HepG2 (cell line): ENCODE measurements around the gene FXYD1. TPM values are rescaled to one million over a fixed set of nuclear protein-coding genes. Genes with fewer than 3 reads are reported as not detected.

Source experiments
- ATAC-seq: fragments of 200-7000 bp; cut with Tn5 transposase; 3 replicates; pipeline ENCODE4 v1.9.1; 2020; ENCODE audit warnings: mild to moderate bottlenecking, moderate library complexity
- BruUV-seq: library from RNA; stranded (reverse); fragments of 400-500 nt; replicated peaks from 2 replicates; lab custom pipeline; 2021; lab: Mats Ljungman, UMichigan
- CTCF ChIA-PET: fragments of 300-600 bp; formaldehyde crosslinking; extraction: SDS; loops from one replicate; lab custom pipeline; 2021; ENCODE audit warnings: low total read pairs, inconsistent platforms, low intra/inter-chr PET ratio; lab: Yijun Ruan, JAX
- POLR2A ChIA-PET: fragments of 350-600 bp; sonication (Branson Sonifier 250); formaldehyde crosslinking; loops from one replicate; lab custom pipeline; 2020; ENCODE audit warnings: antibody characterized with exemption, inconsistent platforms; lab: Yijun Ruan, JAX
- DNase-seq: peaks from one replicate; pipeline ENCODE4 v3.0.0-alpha.2; 2015; ENCODE audit warnings: low spot score
- FAIRE-seq: peaks from 3 replicates; lab custom pipeline; 2011; peaks lifted over from hg19 to GRCh38; lab: Jason Lieb, UNC
- H2AFZ ChIP-seq: one replicate; pipeline ENCODE4 v1.6.1; 2011; ENCODE audit warnings: low read length, inconsistent platforms
- H3K27ac ChIP-seq: fragments of 300-600 bp; 3 replicates; pipeline ENCODE4 v1.8.0; 2011; ENCODE audit warnings: mixed run types, mild to moderate bottlenecking, mixed read lengths, low read length, inconsistent platforms; ENCODE audit not compliant: insufficient read depth; ENCODE audit errors: extremely low read length
- H3K27me3 ChIP-seq, 2 experiments: fragments of 200-600 bp in 1 of 2; 2 replicates in 1 of 2; 3 replicates in 1 of 2; pipeline versions ENCODE4 v1.6.0 to v1.8.0; 2011; ENCODE audit warnings: low read length in 2 of 2, mild to moderate bottlenecking in 2 of 2, moderate library complexity in 2 of 2, inconsistent platforms in 1 of 2; ENCODE audit not compliant: insufficient read depth in 2 of 2, control insufficient read depth in 1 of 2
- H3K36me3 ChIP-seq, 2 experiments: fragments of 200-600 bp in 1 of 2; replicated peaks in 1 of 2; 2 replicates in 1 of 2; 3 replicates in 1 of 2; pipeline versions ENCODE4 v1.5.1 to v1.8.0; 2011; ENCODE audit warnings: low read length in 2 of 2, inconsistent platforms in 1 of 2; ENCODE audit not compliant: insufficient read depth in 2 of 2, control insufficient read depth in 1 of 2
- H3K4me1 ChIP-seq: 2 replicates; pipeline ENCODE4 v1.5.1; 2012; ENCODE audit warnings: low read length, inconsistent platforms; ENCODE audit not compliant: insufficient read depth
- H3K4me2 ChIP-seq: 2 replicates; pipeline ENCODE4 v1.6.0; 2011; ENCODE audit warnings: low read depth, low read length, inconsistent platforms
- H3K4me3 ChIP-seq, 3 experiments: fragments of 200-600 bp in 1 of 3; sonication (generic), shearing (Covaris generic) in 1 of 3; replicated peaks in 1 of 3; 2 replicates each; pipeline ENCODE4 v1.5.1; 2011 to 2016; ENCODE audit warnings: low read length in 3 of 3, inconsistent platforms in 2 of 3, low read depth in 2 of 3, mild to moderate bottlenecking in 2 of 3, control low read depth in 1 of 3, mixed read lengths in 1 of 3; ENCODE audit not compliant: insufficient read depth in 1 of 3
- H3K79me2 ChIP-seq: one replicate; pipeline ENCODE4 v1.6.1; 2011; ENCODE audit warnings: low read length, inconsistent platforms; ENCODE audit not compliant: insufficient read depth
- H3K9ac ChIP-seq: 2 replicates; pipeline ENCODE4 v1.6.0; 2011; ENCODE audit warnings: mild to moderate bottlenecking, low read depth, low read length, inconsistent platforms; ENCODE audit not compliant: insufficient read depth
- H3K9me3 ChIP-seq: 2 replicates; pipeline ENCODE4 v1.5.1; 2012; ENCODE audit warnings: mild to moderate bottlenecking, low read length
- H4K20me1 ChIP-seq: 2 replicates; pipeline ENCODE4 v1.6.0; 2011; ENCODE audit warnings: inconsistent platforms, mild to moderate bottlenecking, low read length, moderate library complexity; ENCODE audit not compliant: insufficient read depth
- BRCA1 ChIP-seq: sonication (generic); formaldehyde crosslinking; IDR thresholded peaks from 2 replicates; pipeline ENCODE4 v1.4.0; 2020; ENCODE audit warnings: missing genetic modification reagents
- RAD21 ChIP-seq: fragments of 450-650 bp; formaldehyde crosslinking; IDR thresholded peaks from 2 replicates; pipeline ENCODE4 v1.5.0; 2020; ENCODE audit warnings: mild to moderate bottlenecking
- ZNF441 ChIP-seq: sonication (generic); formaldehyde crosslinking; IDR thresholded peaks from 2 replicates; pipeline ENCODE4 v1.7.0; 2021; ENCODE audit warnings: missing genetic modification reagents, borderline replicate concordance
- ZNF687 ChIP-seq: sonication (generic); formaldehyde crosslinking; IDR thresholded peaks from 2 replicates; pipeline ENCODE4 v1.5.1; 2020; ENCODE audit warnings: mild to moderate bottlenecking, missing genetic modification reagents, moderate library complexity
- ZSCAN9 ChIP-seq: IDR thresholded peaks from 2 replicates; pipeline ENCODE4 v1.6.1; 2016; ENCODE audit warnings: borderline replicate concordance
- WGBS: methylation state at CpG from one replicate; pipeline ENCODE4 v1.1.6; 2017; ENCODE audit warnings: low lambda C conversion rate; 5-methylcytosine and 5-hydroxymethylcytosine counted together
- in situ Hi-C: cut with HindIII; loops from 2 replicates; pipeline ENCODE4 v1.10.0; 2017; ENCODE audit warnings: low pct_unique_long_range_greater_than_20kb; ENCODE audit not compliant: extremely low pct_ligation_motif_present
- intact Hi-C: fragments of 100-400 bp; cut with micrococcal nuclease; formaldehyde crosslinking; loops from one replicate; pipeline ENCODE4 v1.10.0; 2022; ENCODE audit not compliant: unreplicated experiment
- polyA plus RNA-seq, 8 experiments: library from polyadenylated mRNA; depleted of rRNA in 3 of 8; stranded (reverse) in 7 of 8; unstranded in 1 of 8; fragments of >200 nt; fragmentation: Illumina TruSeq in 4 of 8; extraction: Trizol in 4 of 8; gene quantifications; 2 replicates each; pipeline versions ENCODE4 v1.2.1 to v1.2.3, GENCODE V29; 2011 to 2016; ENCODE audit warnings: low read depth in 4 of 8, missing spikeins in 1 of 8, mixed read lengths in 1 of 8; ENCODE audit not compliant: insufficient read depth in 1 of 8
- total RNA-seq, 5 experiments: library from RNA; depleted of rRNA; stranded (reverse); fragments of >200 nt; fragmentation: Illumina TruSeq; extraction: Trizol; gene quantifications; 2 replicates each; pipeline ENCODE4 v1.2.3, GENCODE V29; 2016; ENCODE audit warnings: low read depth in 1 of 5

The FXYD1 gene
- total and polyA plus RNA-seq, 2 of the 13 experiments (the other 11 are each of a cell fraction or from before 2014, with no cell fraction given), result 31.2 TPM; not detected in 1

- ChIA-PET POLR2A (no interaction called here), CTCF (no interaction called here)
- no peaks in the 10 kb centered on the region for H3K79me2 ChIP-seq
- H3K4me1 ChIP-seq, result peaks cover 99% of the 10 kb centered on the region
- FAIRE-seq (no peak), DNase-seq (no peak), ATAC-seq (no peak)
- H3K4me3 ChIP-seq, result no peak overlapping the region
- TF ChIP-seq BRCA1 (no peak), RAD21 (no peak), ZSCAN9 (no peak), ZNF441 (CRISPR knock-in tag) (peak; percentile 26; the same call in 1 of the 2 replicates), ZNF687 (CRISPR knock-in tag) (peak; percentile 46; the same call in 1 of the 2 replicates)
- H4K20me1 ChIP-seq, result no peaks in the 10 kb centered on the region
- no peak overlapping the region for H3K27ac ChIP-seq
- H3K9me3 ChIP-seq, result no peaks in the 10 kb centered on the region
- no peak overlapping the region for H2AFZ ChIP-seq
- H3K4me2 ChIP-seq, result no peak overlapping the region
- BruUV-seq, result no TSS peak
- in situ Hi-C loops, result no loop called here
- WGBS, result 74% methylated on average over 5 of the region's 13 CpGs
- no peaks in the 10 kb centered on the region for H3K36me3 ChIP-seq
- 0 out of 5 replicates have a peak, but pooled peaks cover 0 to 6% of the 10 kb centered on the region in 2 experiments for H3K27me3 ChIP-seq
- H3K9ac ChIP-seq, result no peak overlapping the region
- intact Hi-C loops, result no loop called here
These were observed 20.2 kb upstream of the FXYD1 start for GRCh38 chr19:35118268-35119020.
